ENCODE results near the gene MAP7D3.
"Not testable (repeated sequence)": the region's sequence is repeated elsewhere in the genome, so short reads cannot be mapped to it uniquely, and the experiment has no call there.

The MAP7D3 gene

DNA sequence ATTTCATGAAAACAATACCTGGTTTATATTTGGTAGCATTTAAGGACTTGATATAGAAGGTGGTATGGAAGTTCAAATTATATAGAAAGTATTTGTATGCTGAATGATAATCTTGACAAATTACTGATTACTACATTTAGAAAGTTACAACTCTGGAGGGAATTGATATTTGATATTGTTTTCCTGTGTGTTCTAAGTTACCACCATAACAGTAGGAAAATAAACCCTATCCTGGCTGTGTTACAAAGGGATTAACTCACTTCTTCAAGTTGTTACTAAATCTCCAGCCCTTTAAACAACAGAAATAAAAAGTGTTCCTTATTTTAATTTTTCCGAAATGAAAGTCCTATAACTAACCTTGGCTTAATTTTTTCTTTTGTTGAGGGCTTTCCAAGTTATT, 67.3 kb downstream of the MAP7D3 start:
- DNase-seq (ENCODE audit: low read depth in 1 of 2, low spot score in 1 of 2) = no peak

DNA sequence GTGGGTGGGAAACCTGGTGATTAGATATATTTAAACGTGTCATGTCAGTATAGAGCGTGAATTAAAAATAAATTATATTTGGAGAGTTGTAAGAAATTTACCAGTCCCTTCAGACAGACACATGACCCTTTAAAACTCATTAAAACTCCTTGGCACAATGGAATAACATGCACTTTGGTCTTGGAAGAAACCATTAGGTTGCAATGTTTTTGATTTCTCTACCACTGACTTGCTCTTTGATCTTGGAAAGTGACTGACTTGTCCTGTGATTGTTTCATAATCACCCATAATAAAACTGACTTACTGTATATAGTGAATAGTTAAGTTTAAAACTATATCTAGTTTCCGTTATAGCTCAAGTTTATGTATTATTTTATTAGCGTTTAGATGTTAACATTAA, 68.0 kb downstream of the MAP7D3 start:
- DNase-seq (ENCODE audit: low read depth in 1 of 2, low spot score in 1 of 2) = no peak

DNA sequence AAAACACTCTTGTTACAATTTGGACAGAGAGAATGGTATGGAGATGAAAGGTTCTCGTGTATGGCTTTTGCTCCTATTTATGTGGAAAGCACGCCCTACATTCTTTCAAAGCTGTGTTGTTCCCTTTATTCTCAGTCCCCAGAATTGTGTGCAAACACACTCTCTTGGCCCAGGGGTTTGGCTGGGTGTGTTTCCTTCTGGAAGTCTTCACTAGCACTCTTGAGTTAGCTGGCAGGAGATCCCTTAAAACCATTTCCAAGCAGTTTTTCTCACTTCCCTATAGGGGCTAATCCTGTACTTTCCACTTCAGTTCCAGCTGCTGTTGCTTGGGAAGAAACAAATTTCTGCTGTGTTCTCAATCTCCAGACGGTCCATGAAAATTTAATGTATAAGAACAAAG, 68.8 kb downstream of the MAP7D3 start:
- DNase-seq (ENCODE audit: low read depth in 1 of 2, low spot score in 1 of 2) = no peak

DNA sequence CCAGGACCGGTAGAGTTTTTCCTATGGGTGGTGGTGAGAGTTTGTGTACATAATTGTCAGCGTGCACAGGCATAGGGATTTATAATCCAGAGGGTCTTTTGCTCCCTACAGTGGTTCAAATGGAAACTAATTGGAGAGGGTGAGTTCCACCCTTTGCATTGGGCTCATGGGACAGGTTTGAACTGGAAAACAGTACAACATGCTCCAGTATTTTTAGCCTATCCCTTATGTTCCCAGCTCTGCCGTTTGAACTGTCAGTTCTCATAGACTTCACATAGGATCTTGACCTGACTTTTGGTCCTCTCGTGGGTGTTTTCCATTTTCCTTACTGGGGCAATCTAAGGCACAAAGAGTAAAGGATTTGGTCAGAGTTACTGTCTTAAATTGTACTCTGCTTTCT, 72.1 kb downstream of the MAP7D3 start:
- DNase-seq (ENCODE audit: low read depth in 1 of 2, low spot score in 1 of 2) = no peak

DNA sequence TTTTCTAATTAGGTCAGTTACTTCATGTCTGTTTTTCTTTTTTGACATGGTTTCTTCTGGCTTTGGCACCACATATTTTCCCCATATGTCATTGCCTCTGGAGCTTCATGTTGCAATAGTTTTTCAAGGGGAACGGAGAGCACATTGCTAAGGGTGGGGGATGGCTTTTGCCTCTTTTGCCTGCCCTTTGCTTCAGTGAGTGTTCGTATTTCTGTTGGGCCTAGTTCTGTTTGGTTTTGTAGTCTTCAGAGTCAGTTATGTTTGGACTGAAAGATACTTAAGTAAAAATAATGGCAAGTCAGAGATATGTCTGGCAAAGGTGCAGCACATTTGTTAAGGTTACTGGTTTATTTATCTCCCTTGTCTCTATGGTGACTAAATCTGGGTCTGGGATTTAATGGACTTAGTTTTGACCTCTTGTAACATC, 74.8 kb downstream of the MAP7D3 start:
- DNase-seq (ENCODE audit: low read depth in 1 of 2, low spot score in 1 of 2) = no peak

DNA sequence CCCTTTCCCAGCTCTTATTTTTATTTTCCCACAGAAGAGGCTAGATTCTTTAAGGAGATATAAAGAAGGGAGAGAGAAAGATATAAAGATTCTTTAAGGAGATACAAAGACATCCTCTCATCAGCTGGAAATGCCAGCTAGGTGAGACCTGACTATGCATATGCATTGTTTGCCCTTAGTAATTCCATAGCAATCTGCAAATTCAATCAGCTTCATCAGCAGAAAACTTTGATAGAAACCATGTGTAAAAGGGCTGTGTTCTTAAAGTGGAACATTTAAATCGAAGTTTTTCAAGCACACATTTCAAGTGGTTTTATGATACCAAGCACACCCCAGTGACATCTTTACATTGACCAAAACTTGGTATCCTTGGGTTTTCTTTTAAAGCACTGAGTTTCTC, 79.8 kb downstream of the MAP7D3 start:
- DNase-seq (ENCODE audit: low read depth in 1 of 2, low spot score in 1 of 2) = no peak

DNA sequence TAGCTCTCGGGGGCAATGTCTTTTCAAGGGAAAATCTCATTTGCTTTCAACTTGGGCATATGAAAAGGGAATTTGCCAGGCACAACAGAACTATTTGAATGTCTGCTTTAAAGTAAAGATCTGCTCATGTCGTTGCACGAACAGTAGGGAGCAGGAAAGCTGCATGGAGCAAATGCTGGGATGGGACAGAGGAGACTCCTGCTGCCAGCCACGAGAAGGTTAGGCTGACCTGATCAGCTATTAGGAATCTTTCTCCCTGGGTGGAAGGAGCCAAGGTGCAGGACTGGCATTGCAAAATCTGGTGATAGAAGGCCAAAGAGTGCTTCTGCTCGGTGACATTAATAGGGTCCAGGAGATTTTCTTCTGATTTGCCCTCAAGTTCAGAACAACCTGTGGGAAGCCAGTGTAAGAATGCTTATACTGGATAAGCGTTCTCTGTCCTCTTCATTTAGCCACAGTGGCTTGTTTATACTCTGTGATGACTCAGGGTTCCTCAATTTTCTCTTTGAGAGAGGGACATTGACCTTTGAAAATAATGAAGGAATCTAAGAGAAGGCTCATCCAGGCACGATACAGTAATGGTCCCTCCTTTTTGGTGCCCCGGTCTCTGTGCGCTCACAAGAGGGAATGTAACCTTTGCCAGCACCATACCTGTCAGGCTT, 80.9 kb downstream of the MAP7D3 start:
- no peak for DNase-seq (ENCODE audit: low read depth in 1 of 2, low spot score in 1 of 2)

DNA sequence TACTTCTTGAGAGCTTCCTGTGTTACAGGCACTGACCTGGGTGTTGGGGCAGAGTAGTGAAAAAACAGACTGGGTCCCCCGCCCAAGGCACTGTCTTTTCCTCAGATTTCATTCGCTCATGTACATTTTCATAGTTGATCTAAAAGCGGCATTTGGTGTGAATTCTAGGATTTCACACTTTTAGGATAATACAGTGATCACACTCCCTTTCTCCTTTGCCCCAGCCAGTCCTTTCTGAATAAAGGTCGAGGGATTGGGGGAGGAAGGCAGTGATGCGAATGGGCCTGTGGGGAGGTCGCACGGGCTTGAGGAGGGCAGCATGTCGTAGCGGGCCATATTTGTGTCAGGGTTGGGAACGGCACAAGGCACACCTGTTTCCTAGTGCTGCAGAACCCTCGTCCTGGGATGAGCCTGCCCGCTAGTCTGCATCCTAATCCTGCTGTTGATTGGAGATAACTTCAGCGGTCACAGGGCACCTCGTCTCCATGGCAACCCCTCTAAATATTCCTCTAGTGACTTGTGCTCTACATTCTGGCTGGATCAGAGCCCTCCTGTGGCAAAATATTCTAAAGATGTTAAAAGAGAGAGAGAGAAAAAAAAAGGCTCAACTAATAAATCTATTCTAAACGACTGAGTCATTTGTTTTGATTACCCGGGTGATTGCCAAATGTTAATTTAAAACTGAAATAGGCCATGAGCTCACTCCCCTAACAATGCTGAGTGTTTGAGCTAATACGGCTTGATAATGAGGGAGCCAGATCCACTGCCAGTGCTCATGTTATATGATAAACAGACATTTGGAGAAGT, 82.1 kb downstream of the MAP7D3 start:
- no peak for DNase-seq (ENCODE audit: low read depth in 1 of 2, low spot score in 1 of 2)

DNA sequence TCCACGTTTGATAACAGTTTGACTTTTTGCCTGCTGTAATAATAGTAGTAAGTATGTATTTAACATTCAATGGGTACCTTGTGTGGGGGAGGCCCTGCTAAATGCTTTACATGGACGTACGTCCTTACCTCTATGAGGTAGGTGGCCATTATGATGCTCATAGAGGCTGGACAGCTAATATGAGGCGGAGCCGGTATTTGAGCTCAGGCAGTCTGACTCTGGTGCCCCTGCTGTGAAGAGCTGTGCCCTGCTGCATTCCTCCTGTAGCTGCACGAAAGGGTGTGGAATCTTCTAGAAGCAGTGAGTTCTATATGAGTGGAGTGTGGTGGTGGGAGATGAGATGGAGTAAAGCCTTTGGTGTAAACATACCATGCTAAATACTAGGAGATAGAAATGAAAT, 83.2 kb downstream of the MAP7D3 start:
- not testable (repeated sequence) for DNase-seq (ENCODE audit: low read depth in 1 of 2, low spot score in 1 of 2)

DNA sequence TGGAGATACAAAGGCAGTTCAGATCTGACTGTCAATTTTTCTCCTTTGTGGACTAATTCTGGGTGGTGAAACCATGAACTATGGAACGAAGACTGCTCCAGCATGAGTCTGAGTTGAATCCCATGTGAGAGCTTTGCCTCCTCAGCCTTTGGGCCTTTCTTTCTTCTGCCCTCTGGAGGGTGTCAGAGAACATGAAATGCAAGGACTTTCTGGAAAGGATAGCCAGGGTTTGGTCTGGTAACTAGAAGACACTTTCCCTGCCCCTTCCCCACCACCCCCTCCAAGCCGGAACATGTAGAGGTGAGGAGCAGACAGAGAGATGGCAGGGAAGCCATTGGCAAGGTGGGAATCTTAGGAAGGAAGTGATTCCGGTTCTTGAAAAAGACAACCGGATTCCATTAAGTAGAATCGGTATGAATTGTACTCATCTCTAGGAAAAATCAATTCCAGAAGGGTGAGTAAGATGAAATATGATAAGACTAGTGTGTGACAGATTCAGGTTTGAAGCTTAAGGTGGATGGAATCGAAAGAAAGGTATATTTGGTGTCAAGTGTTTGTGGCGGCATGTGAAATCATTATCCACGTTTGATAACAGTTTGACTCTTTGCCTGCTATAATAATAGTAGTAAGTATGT, 84.9 kb downstream of the MAP7D3 start:
- DNase-seq (ENCODE audit: low read depth in 1 of 2, low spot score in 1 of 2) = no peak

DNA sequence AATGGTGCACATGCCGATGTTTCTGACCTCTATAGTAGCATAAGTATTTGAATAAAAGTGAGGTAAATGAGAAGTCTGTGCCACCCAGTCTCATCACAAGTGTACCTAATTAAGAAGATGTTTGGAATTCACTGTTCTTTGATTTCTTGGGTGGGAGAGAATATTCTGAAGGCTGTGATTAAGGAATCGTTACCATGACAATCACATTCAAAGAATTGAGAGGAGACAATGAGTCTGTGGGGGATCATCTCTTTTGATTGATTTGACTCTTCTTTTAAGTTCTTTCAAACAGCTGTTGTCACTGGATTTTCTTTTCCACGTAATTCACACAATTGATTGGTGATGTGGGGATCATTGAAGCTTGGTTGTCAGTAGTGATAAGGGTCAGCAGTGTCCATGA, 85.8 kb downstream of the MAP7D3 start:
- DNase-seq (ENCODE audit: low read depth in 1 of 2, low spot score in 1 of 2) = no peak

DNA sequence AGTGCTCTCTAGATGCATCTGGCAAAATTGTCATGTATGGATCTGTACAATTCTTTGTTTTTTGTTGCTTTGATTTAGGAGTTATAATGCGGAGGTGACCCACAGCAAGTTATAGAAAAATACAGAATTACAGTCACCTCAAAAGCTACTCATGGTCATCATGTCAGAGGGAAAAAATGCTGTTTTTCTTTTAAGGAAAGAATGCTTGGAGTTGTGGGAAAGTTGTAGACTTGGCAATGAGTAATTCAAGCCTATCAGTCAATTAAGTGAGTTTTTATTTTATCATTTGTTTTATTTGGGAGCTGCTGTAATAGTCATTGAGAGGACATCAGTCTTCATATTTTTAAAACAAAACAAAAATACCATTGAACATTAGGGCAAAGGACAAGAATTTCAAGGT, 87.5 kb downstream of the MAP7D3 start:
- no peak for DNase-seq (ENCODE audit: low read depth in 1 of 2, low spot score in 1 of 2)
